OCI-LY1 (cell line): ENCODE measurements around the gene FAM114A1.

Experiments used
- H2AFZ ChIP-seq: fragments of 200-600 bp; sonication (generic), shearing (Covaris generic); 2 replicates; pipeline ENCODE4 v1.6.0; 2014; ENCODE audit warnings: antibody characterized with exemption, mild to moderate bottlenecking, low read length
- H3F3A ChIP-seq: fragments of 200-600 bp; sonication (generic), shearing (Covaris generic); 2 replicates; pipeline ENCODE4 v1.6.0; 2014; ENCODE audit warnings: mild to moderate bottlenecking, antibody characterized with exemption, low read length, moderate library complexity; ENCODE audit not compliant: insufficient read depth
- H3K27ac ChIP-seq: fragments of 200-600 bp; sonication (generic); 2 replicates; pipeline ENCODE4 v1.5.1; 2014; ENCODE audit warnings: low read length, mixed run types, mild to moderate bottlenecking, low read depth; ENCODE audit not compliant: poor library complexity, severe bottlenecking
- H3K27me3 ChIP-seq: fragments of 200-600 bp; sonication (generic); 2 replicates; pipeline ENCODE4 v1.6.0; 2014; ENCODE audit warnings: antibody characterized with exemption, mild to moderate bottlenecking, low read length, moderate library complexity; ENCODE audit not compliant: insufficient read depth
- H3K36me3 ChIP-seq: fragments of 200-600 bp; sonication (generic); 2 replicates; pipeline ENCODE4 v1.6.1; 2014; ENCODE audit warnings: mild to moderate bottlenecking, antibody characterized with exemption, low read length, moderate library complexity, mixed read lengths; ENCODE audit not compliant: insufficient read depth
- H3K4me1 ChIP-seq: fragments of 200-600 bp; sonication (generic); 2 replicates; pipeline ENCODE4 v1.5.1; 2014; ENCODE audit warnings: mild to moderate bottlenecking, low read length, moderate library complexity; ENCODE audit not compliant: insufficient read depth, severe bottlenecking
- H3K4me2 ChIP-seq: fragments of 200-600 bp; sonication (generic), shearing (Covaris generic); 2 replicates; pipeline ENCODE4 v1.6.1; 2014; ENCODE audit warnings: low read length
- H3K4me3 ChIP-seq: fragments of 200-600 bp; sonication (generic); 2 replicates; pipeline ENCODE4 v1.5.1; 2014; ENCODE audit warnings: low read length, low read depth, mild to moderate bottlenecking, mixed read lengths; ENCODE audit not compliant: poor library complexity, severe bottlenecking
- H3K79me2 ChIP-seq: fragments of 200-600 bp; shearing (Covaris generic); 2 replicates; pipeline ENCODE4 v1.6.1; 2016; ENCODE audit warnings: mixed run types, low read length, mixed read lengths; ENCODE audit not compliant: insufficient read depth
- H3K9ac ChIP-seq: fragments of 200-600 bp; sonication (generic), shearing (Covaris generic); 2 replicates; pipeline ENCODE4 v1.6.1; 2014; ENCODE audit warnings: mild to moderate bottlenecking, low read length, mixed read lengths
- H3K9me2 ChIP-seq: fragments of 200-600 bp; sonication (generic), shearing (Covaris generic); 2 replicates; pipeline ENCODE4 v1.6.1; 2014; ENCODE audit warnings: low read depth, mild to moderate bottlenecking, low read length, mixed read lengths
- H3K9me3 ChIP-seq: fragments of 200-600 bp; shearing (Covaris generic); 2 replicates; pipeline ENCODE4 v1.6.1; 2014; ENCODE audit warnings: low read length, mixed read lengths
- H4K20me1 ChIP-seq: fragments of 200-600 bp; sonication (generic), shearing (Covaris generic); 2 replicates; pipeline ENCODE4 v1.6.0; 2016; ENCODE audit warnings: mild to moderate bottlenecking, low read length; ENCODE audit not compliant: insufficient read depth
- CTCF ChIP-seq: fragments of 200-600 bp; sonication (generic), shearing (Covaris generic); IDR thresholded peaks from 2 replicates; pipeline ENCODE4 v1.5.1; 2017; ENCODE audit warnings: mild to moderate bottlenecking, antibody characterized with exemption, low read length, moderate library complexity, mixed read lengths
- EZH2 ChIP-seq: fragments of 200-600 bp; sonication (generic), shearing (Covaris generic); IDR thresholded peaks from 2 replicates; pipeline ENCODE4 v1.8.0; 2017; ENCODE audit warnings: borderline replicate concordance, mixed run types, mild to moderate bottlenecking, antibody characterized with exemption, low read length, moderate library complexity, mixed read lengths

FAM114A1 gene

GRCh38 chr4:38917481-38918025 is 49.9 kb downstream of the FAM114A1 start:
- Histone ChIP-seq H3K9me2 (no peaks in the 10 kb centered on the region), H3F3A (no peaks in the 10 kb centered on the region), H4K20me1 (no peaks in the 10 kb centered on the region), H3K4me2 (no peak overlapping the region), H3K4me3 (no peak overlapping the region), H3K27me3 (no peaks in the 10 kb centered on the region), H3K27ac (no peak overlapping the region), H3K9me3 (no peaks in the 10 kb centered on the region), H3K79me2 (no peaks in the 10 kb centered on the region), H3K36me3 (no peaks in the 10 kb centered on the region; the same call in 1 of the 2 replicates), H2AFZ (no peak overlapping the region), H3K4me1 (peaks cover 21% of the 10 kb centered on the region), H3K9ac (no peak overlapping the region)
- TF ChIP-seq EZH2 (no peak), CTCF (no peak)

- no peaks in the 10 kb centered on the region for H3K9me3 ChIP-seq
- H3K79me2 ChIP-seq, result no peaks in the 10 kb centered on the region
- no peak overlapping the region for H3K4me2 ChIP-seq
- no peaks in the 10 kb centered on the region for H3F3A ChIP-seq
- H3K9me2 ChIP-seq, result no peaks in the 10 kb centered on the region
- no peak overlapping the region for H2AFZ ChIP-seq
- H3K27ac ChIP-seq, result no peak overlapping the region
- H3K36me3 ChIP-seq, result no peaks in the 10 kb centered on the region; the same call in 1 of the 2 replicates
- H3K27me3 ChIP-seq, result no peaks in the 10 kb centered on the region
- H3K4me3 ChIP-seq, result no peak overlapping the region
- H3K9ac ChIP-seq, result no peak overlapping the region
- TF ChIP-seq CTCF (no peak), EZH2 (no peak)
- H4K20me1 ChIP-seq, result no peaks in the 10 kb centered on the region
- peaks cover 12% of the 10 kb centered on the region for H3K4me1 ChIP-seq
These were observed 51.9 kb downstream of the FAM114A1 start for GRCh38 chr4:38919494-38919893.

- H3K27ac ChIP-seq, result no peak overlapping the region
- no peak overlapping the region for H3K4me2 ChIP-seq
- H3K4me1 ChIP-seq, result peaks cover 5% of the 10 kb centered on the region
- no peaks in the 10 kb centered on the region for H3K9me3 ChIP-seq
- TF ChIP-seq CTCF, result no peak
- TF ChIP-seq EZH2, result no peak
- no peak overlapping the region for H3K4me3 ChIP-seq
- H3K9ac ChIP-seq, result no peak overlapping the region
- no peaks in the 10 kb centered on the region; the same call in 1 of the 2 replicates for H3K36me3 ChIP-seq
- no peaks in the 10 kb centered on the region for H3F3A ChIP-seq
- no peaks in the 10 kb centered on the region for H3K79me2 ChIP-seq
- no peaks in the 10 kb centered on the region for H3K27me3 ChIP-seq
- H2AFZ ChIP-seq, result no peak overlapping the region
- no peaks in the 10 kb centered on the region for H4K20me1 ChIP-seq
- H3K9me2 ChIP-seq, result no peaks in the 10 kb centered on the region
These were observed 52.6 kb downstream of the FAM114A1 start for GRCh38 chr4:38920186-38920585.
